22Rv1 (cell line): ENCODE measurements around the gene PPAT.
"Not testable (repeated sequence)": the region's sequence is repeated elsewhere in the genome, so short reads cannot be mapped to it uniquely, and the experiment has no call there.

ENCODE experiments used
- H3K27ac ChIP-seq: fragments of 450-650 bp; 2 replicates; pipeline ENCODE4 v1.5.1; 2017
- ZFX ChIP-seq: fragments of 450-650 bp; IDR thresholded peaks from 2 replicates; pipeline ENCODE4 v1.6.1; 2017; ENCODE audit warnings: antibody characterized with exemption, borderline replicate concordance
- TF ChIP-seq, protein P1 (sequence below): fragments of 450-650 bp; IDR thresholded peaks from 2 replicates; pipeline ENCODE4 v1.5.1; 2017; ENCODE audit warnings: mild to moderate bottlenecking

Gene PPAT

DNA sequence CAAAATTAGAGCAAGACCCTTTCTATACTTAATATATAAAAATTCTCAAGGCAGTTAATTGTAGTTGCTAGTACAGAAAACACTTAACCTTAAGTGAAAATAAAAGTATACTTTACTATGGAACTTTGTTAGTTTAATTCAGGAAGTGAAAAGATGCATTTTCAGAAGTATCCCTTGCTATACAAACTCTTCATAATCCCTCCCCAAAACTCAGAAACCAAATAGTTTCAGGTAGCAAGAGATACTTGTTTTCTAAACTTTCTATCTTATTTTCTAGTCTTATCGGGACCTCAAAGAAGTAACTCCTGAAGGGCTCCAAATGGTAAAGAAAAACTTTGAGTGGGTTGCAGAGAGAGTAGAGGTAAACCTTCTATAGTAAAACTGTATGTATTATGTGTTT lies 14.9 kb upstream of the PPAT start:
- TF ChIP-seq ZFX: no peak
- TF ChIP-seq, protein P1, sequence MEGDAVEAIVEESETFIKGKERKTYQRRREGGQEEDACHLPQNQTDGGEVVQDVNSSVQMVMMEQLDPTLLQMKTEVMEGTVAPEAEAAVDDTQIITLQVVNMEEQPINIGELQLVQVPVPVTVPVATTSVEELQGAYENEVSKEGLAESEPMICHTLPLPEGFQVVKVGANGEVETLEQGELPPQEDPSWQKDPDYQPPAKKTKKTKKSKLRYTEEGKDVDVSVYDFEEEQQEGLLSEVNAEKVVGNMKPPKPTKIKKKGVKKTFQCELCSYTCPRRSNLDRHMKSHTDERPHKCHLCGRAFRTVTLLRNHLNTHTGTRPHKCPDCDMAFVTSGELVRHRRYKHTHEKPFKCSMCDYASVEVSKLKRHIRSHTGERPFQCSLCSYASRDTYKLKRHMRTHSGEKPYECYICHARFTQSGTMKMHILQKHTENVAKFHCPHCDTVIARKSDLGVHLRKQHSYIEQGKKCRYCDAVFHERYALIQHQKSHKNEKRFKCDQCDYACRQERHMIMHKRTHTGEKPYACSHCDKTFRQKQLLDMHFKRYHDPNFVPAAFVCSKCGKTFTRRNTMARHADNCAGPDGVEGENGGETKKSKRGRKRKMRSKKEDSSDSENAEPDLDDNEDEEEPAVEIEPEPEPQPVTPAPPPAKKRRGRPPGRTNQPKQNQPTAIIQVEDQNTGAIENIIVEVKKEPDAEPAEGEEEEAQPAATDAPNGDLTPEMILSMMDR: no peak
- H3K27ac ChIP-seq: no peak overlapping the region

DNA sequence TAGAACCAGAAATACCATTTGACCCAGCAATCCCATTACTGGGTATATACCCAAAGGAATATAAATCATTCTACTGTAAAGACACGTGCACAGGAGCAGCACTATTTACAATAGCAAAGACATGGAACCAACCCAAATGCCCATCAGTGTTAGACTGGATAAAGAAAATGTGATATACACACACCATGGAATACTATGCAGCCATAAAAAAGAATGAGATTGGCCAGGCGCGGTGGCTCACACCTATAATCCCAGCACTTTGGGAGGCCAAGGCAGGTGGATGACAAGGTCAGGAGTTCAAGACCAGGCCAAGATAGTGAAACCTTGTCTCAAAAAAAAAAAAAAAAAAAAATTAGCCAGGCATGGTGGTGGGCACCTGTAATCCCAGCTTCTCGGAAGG lies 14.1 kb upstream of the PPAT start:
- not testable (repeated sequence) for H3K27ac ChIP-seq

DNA sequence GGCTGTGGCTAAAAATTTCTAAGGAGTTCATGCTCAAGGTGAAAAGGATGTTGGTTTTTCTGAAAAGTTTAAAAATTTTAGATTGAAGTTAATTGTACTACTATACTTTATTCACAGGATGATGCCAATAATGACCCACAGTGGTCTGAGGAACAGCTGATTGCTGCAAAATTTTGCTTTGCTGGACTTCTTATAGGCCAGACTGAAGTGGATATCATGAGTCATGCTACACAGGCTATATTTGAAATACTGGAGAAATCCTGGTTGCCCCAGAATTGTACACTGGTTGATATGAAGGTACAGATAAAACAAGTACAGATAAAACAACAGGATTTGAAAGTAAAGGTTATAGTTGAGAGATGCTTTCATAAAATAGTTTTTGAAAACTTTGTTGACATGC lies 12.9 kb upstream of the PPAT start:
- no peak overlapping the region for H3K27ac ChIP-seq
- TF ChIP-seq, protein P1: no peak
- no peak for TF ChIP-seq ZFX

DNA sequence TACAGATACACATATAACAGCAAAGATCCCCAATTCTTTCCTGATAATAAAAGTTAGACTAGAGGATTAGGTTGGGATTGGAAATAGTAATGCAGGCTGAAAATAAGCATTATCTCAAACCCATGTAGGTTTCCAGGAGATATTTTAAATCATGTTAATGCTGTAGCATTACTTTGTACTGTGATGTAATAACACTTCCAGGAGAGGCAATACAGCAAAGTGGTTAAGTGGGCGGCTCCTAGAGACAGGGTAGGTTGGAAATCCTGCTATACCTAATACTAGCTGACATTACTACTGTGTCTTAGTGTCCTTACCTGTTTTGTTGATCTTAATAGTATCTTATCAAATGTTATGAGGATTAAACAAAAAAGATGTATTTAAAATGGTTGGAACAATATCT lies 10.3 kb upstream of the PPAT start:
- no peak for TF ChIP-seq ZFX
- TF ChIP-seq, protein P1: no peak
- H3K27ac ChIP-seq: no peak overlapping the region

DNA sequence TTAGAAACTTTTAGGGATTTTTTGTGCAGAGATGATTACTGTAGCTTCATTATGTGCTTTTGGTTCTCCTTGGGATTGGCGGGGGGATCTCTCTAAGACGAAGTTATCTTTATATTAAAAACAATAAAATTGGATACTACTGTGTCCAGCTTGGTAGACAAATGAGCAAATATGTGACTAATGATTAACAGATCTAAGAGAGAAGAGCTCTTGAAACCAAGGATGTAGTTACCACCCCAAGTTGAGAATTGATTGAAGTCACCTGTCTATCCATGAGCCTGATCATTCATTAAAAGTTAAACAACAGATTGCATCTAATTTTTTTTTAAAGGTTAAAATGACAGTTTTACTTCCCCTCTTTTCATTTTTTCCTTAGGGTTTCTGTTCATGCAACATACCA lies 9.3 kb upstream of the PPAT start:
- TF ChIP-seq, protein P1: no peak
- TF ChIP-seq ZFX: no peak
- peak overlapping the region; percentile 8; the same call in 1 of the 2 replicates for H3K27ac ChIP-seq

DNA sequence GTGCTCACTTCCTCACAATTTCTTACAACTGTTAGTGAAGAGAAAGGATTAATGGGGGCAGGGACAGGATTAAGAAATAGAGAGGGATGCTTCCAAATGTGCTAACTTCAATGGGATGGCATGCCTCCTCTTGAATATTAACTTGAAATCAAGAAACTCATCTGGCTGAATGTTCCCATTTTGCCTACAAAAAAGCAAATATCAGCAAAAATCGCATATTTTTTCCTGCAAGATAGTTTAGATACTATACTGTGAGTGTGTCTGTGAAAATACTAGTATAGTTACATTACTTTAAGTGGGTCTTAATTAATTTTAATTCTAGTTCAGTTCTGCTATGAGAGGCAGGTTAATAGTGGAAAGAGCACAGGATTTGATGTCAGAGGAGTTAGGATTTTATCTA lies 5.6 kb upstream of the PPAT start:
- TF ChIP-seq, protein P1: no peak
- TF ChIP-seq ZFX: no peak
- no peak overlapping the region; the same call in 1 of the 2 replicates for H3K27ac ChIP-seq

DNA sequence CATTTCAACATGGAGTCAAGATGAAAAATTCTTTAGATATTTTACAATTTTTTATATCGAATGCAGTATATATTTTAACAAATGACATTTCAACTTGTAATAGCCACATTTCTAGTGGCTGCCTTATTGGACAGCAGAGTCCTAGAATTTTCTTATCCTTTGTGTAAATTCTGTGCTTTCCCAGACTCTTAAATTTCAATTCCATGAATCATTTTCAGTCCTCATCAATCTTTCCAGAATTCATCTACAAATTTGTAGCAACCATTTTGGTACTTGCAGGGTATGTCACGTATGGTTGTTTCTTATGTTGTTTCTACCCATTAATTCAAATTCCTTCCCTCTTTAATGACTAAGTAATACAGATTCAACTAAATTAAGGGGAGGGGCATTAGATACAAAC lies 3.4 kb upstream of the PPAT start:
- no peak overlapping the region for H3K27ac ChIP-seq
- TF ChIP-seq, protein P1: no peak
- TF ChIP-seq ZFX: no peak

DNA sequence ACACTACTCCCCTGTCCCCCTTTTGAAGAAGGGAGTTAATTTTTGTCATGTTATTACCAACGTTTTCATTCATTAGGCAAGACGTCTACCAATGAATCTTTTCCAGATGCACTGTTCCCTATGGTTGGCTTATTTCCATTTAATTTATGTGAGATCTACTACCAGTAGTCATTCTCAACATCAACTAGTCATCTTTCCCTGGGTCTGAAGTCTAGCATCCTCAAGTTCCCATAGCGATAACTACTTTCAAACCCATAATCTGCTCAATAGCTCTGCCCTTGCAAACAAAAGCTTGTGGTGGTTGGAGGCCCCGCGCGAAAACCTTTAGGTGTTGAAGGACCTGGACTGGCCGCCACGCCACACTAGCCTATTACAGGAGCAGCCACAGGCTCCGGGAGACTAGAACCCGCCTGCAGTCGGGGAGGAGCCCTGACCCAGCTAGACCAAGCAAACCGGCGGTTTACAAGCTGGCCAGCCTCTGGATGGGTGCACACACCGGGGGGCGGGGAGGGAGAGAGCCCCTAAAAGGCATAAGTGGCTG lies 746 bp downstream of the PPAT start:
- H3K27ac ChIP-seq: peak overlapping the region; percentile 90
- TF ChIP-seq ZFX: no peak
- TF ChIP-seq, protein P1: no peak
